ENCODE results near the gene OTOP1. TPM values are rescaled to one million over a fixed set of nuclear protein-coding genes. Genes with fewer than 3 reads are reported as not detected.
"Not testable (repeated sequence)": the region's sequence is repeated elsewhere in the genome, so short reads cannot be mapped to it uniquely, and the experiment has no call there.

Gene OTOP1
- polyA plus RNA-seq, 5 donors, result not detected

GRCh38 chr4:4162186-4162585, 64.5 kb downstream of the OTOP1 start:
- not testable (repeated sequence) for DNase-seq

DNA sequence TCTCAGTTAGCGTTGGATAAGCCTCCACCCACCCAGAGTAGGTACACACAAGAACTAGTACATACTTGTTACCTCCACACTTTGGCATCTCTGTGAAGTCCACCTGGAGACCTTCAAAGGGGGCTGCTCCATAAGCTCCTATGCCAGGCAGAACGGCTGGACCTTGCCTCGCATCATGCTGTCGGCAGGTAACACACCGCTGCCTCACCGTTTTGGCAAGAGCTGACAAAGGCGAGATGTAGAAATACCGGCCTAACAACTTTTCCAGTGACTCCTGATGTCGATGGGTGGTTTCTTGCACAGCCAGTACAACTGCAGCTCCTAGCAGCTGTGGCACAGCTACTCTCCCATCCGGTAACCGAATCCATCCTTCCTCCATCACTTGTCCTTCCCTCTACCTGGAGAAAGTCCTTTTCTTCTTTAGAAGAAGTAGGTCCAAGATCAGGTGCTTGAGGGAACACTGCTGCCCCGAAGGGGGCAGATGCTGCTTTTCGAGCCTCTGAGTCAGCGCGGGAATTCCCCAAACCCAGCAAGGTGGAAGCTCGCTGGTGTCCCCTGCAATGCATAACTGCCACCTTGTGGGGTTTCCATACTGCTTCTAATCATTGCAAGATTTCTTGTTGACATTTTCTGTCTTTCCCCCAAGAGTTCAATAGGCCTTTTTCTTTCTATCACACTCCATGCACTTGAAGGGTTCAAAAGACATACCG, 65.6 kb downstream of the OTOP1 start:
- not testable (repeated sequence) for DNase-seq

GRCh38 chr4:4145622-4146021, 81.1 kb downstream of the OTOP1 start:
- DNase-seq, result not testable (repeated sequence)

DNA sequence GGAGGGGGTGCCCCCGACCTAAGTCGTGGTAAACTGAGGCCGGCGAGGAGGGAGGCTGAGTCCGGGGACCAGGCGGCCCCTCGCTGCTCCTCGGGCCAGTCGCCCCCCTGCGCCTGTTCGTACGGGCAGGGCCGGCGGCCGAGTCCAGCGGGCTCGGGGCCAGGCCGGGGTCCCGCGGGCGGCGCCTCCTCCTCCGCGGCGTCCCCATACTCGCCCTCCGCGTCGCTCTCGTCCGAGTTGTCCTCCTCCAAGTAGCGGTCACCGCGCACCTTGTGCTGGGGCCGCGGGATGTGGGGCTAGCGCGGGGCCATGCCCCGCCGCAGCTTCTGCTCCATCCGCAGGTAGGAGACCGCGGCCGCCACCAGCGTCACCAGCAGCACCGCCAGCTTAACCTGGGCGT, 83.4 kb downstream of the OTOP1 start:
- DNase-seq, result not testable (repeated sequence)

- DNase-seq, result not testable (repeated sequence)
Observed at GRCh38 chr4:4142679-4143078, 84.0 kb downstream of the OTOP1 start.

- not testable (repeated sequence) for DNase-seq
Observed at GRCh38 chr4:4141186-4141585, 85.5 kb downstream of the OTOP1 start.

Other genes with a start within 250 kb of the OTOP1 start
- gene TMEM128, start 21.3 kb upstream of the OTOP1 start, polyA plus RNA-seq (ENCODE audit: insufficient read depth in 1 of 5, insufficient read length in 5 of 5, low replicate concordance in 1 of 5), result 10 to 100 TPM; 39.6 to 49.4 (median 40.5) TPM
- 10 to 100 TPM; 20.0 to 23.0 (median 20.6) TPM for gene LYAR, start 63.2 kb upstream of the OTOP1 start, polyA plus RNA-seq (ENCODE audit: insufficient read depth in 1 of 5, insufficient read length in 5 of 5, low replicate concordance in 1 of 5)
- gene ZBTB49, start 63.3 kb upstream of the OTOP1 start, polyA plus RNA-seq (ENCODE audit: insufficient read depth in 1 of 5, insufficient read length in 5 of 5, low replicate concordance in 1 of 5), result 10 to 100 TPM in 2 of 5 donors, 1 to 10 TPM in 3; 8.3 to 12.7 (median 9.8) TPM
- gene NSG1, start 160.2 kb upstream of the OTOP1 start, polyA plus RNA-seq (ENCODE audit: insufficient read depth in 1 of 5, insufficient read length in 5 of 5, low replicate concordance in 1 of 5), result 10 to 100 TPM; 59.1 to 75.5 (median 63.2) TPM

All from right lung (tissue), 5 donors.